ENCODE results near the gene COPS9. TPM values are rescaled to one million over a fixed set of nuclear protein-coding genes. Genes with fewer than 3 reads are reported as not detected.

The COPS9 gene
- total RNA-seq, 2 donors from 2014 or later: 151 to 161 TPM

GRCh38 chr2:240178564-240178963 is 42.5 kb upstream of the COPS9 start:
- no peaks in the 10 kb centered on the region for H3K9me3 ChIP-seq (ENCODE audit: control insufficient read depth, low read length)
- no peaks in the 10 kb centered on the region for H3K36me3 ChIP-seq (ENCODE audit: control insufficient read depth, insufficient read depth, low read length)
- H3K27ac Mint-ChIP-seq: no peak overlapping the region
- H3K4me1 Mint-ChIP-seq: no peaks in the 10 kb centered on the region
- H3K9ac ChIP-seq (ENCODE audit: extremely low read depth, low read length, poor library complexity, severe bottlenecking): no peak overlapping the region
- H3K9me3 Mint-ChIP-seq: no peaks in the 10 kb centered on the region
- TF ChIP-seq CTCF (conservative IDR thresholded peaks at IDR 0.05): peak; percentile 59
- peaks cover 6% of the 10 kb centered on the region for H3K27me3 Mint-ChIP-seq (ENCODE audit: insufficient read depth)
- WGBS, 2 experiments (ENCODE audit: insufficient coverage in 1 of 2, insufficient read length in 1 of 2): 82 to 100% methylated on average over 1 to 3 of the region's 3 CpGs
- H3K4me3 ChIP-seq (ENCODE audit: low read length): no peak overlapping the region
- no peaks in the 10 kb centered on the region for H3K4me1 ChIP-seq (ENCODE audit: control insufficient read depth, insufficient read depth, low read length)
- no peak overlapping the region for H3K27ac ChIP-seq (ENCODE audit: low read depth, low read length)
- H3K27me3 ChIP-seq (ENCODE audit: control insufficient read depth, insufficient read depth, low read length, poor library complexity, severe bottlenecking): no peaks in the 10 kb centered on the region
- no peaks in the 10 kb centered on the region for H3K36me3 Mint-ChIP-seq (ENCODE audit: low read depth)
- no peak overlapping the region for H3K4me3 Mint-ChIP-seq
- DNase-seq: peak; percentile 68

- H3K27ac Mint-ChIP-seq: no peak overlapping the region
- H3K36me3 Mint-ChIP-seq (ENCODE audit: low read depth): no peaks in the 10 kb centered on the region
- peak; percentile 4 for DNase-seq
- Histone ChIP-seq H3K4me3 (ENCODE audit: low read length) (no peak overlapping the region), H3K27me3 (ENCODE audit: control insufficient read depth, insufficient read depth, low read length, poor library complexity, severe bottlenecking) (no peaks in the 10 kb centered on the region), H3K9ac (ENCODE audit: extremely low read depth, low read length, poor library complexity, severe bottlenecking) (no peak overlapping the region), H3K27ac (ENCODE audit: low read depth, low read length) (no peak overlapping the region), H3K4me1 (ENCODE audit: control insufficient read depth, insufficient read depth, low read length) (no peaks in the 10 kb centered on the region), H3K36me3 (ENCODE audit: control insufficient read depth, insufficient read depth, low read length) (no peaks in the 10 kb centered on the region), H3K9me3 (ENCODE audit: control insufficient read depth, low read length) (no peaks in the 10 kb centered on the region)
- H3K27me3 Mint-ChIP-seq (ENCODE audit: insufficient read depth): no peaks in the 10 kb centered on the region
- H3K9me3 Mint-ChIP-seq: peaks cover 4% of the 10 kb centered on the region
- TF ChIP-seq CTCF (conservative IDR thresholded peaks at IDR 0.05): no peak
- H3K4me1 Mint-ChIP-seq: no peaks in the 10 kb centered on the region
- WGBS, 2 experiments (ENCODE audit: insufficient coverage in 1 of 2, insufficient read length in 1 of 2): 90 to 96% methylated on average over 6 to 7 of the region's 7 CpGs
- no peak overlapping the region for H3K4me3 Mint-ChIP-seq
Observed at GRCh38 chr2:240174496-240174895, 38.4 kb upstream of the COPS9 start.

- no peaks in the 10 kb centered on the region for H3K9me3 ChIP-seq (ENCODE audit: control insufficient read depth, low read length)
- H3K4me3 ChIP-seq (ENCODE audit: low read length): no peak overlapping the region
- Mint-ChIP-seq H3K4me1 (no peaks in the 10 kb centered on the region), H3K4me3 (no peak overlapping the region), H3K9me3 (peaks cover 4% of the 10 kb centered on the region), H3K27me3 (ENCODE audit: insufficient read depth) (no peaks in the 10 kb centered on the region), H3K36me3 (ENCODE audit: low read depth) (no peaks in the 10 kb centered on the region), H3K27ac (no peak overlapping the region)
- WGBS, 2 experiments (ENCODE audit: insufficient coverage in 1 of 2, insufficient read length in 1 of 2): 93 to 96% methylated on average over 8 to 13 of the region's 13 CpGs
- no peak for TF ChIP-seq CTCF (conservative IDR thresholded peaks at IDR 0.05)
- peak; percentile 8 for DNase-seq
- no peaks in the 10 kb centered on the region for H3K4me1 ChIP-seq (ENCODE audit: control insufficient read depth, insufficient read depth, low read length)
- no peaks in the 10 kb centered on the region for H3K36me3 ChIP-seq (ENCODE audit: control insufficient read depth, insufficient read depth, low read length)
- no peak overlapping the region for H3K27ac ChIP-seq (ENCODE audit: low read depth, low read length)
- H3K9ac ChIP-seq (ENCODE audit: extremely low read depth, low read length, poor library complexity, severe bottlenecking): no peak overlapping the region
- H3K27me3 ChIP-seq (ENCODE audit: control insufficient read depth, insufficient read depth, low read length, poor library complexity, severe bottlenecking): no peaks in the 10 kb centered on the region
Observed at GRCh38 chr2:240172071-240172895, 36.2 kb upstream of the COPS9 start.
